GM21447 (cell line): ENCODE measurements around the gene IL3RA.

Source experiments
- ATAC-seq: cut with Tn5 transposase; IDR thresholded peaks from one replicate; pipeline ENCODE4 v1.9.1; 2021; ENCODE audit not compliant: unreplicated experiment

IL3RA gene

GRCh38 chrX:1380672-1381233, 44.2 kb downstream of the IL3RA start:
- ATAC-seq: no peak

- ATAC-seq: no peak
These were observed 48.2 kb downstream of the IL3RA start for GRCh38 chrX:1384658-1385252.

- ATAC-seq: no peak
These were observed 49.0 kb downstream of the IL3RA start for GRCh38 chrX:1385253-1386223.

- no peak for ATAC-seq
These were observed 49.9 kb downstream of the IL3RA start for GRCh38 chrX:1386338-1387127.

- no peak for ATAC-seq
These were observed 50.7 kb downstream of the IL3RA start for GRCh38 chrX:1387141-1387776.

- no peak for ATAC-seq
These were observed 52.1 kb downstream of the IL3RA start for GRCh38 chrX:1388651-1389050.

- ATAC-seq: no peak
These were observed 52.8 kb downstream of the IL3RA start for GRCh38 chrX:1389181-1389992.

GRCh38 chrX:1389993-1390285, 53.4 kb downstream of the IL3RA start:
- no peak for ATAC-seq

GRCh38 chrX:1390621-1391369, 54.2 kb downstream of the IL3RA start:
- ATAC-seq: no peak

- peak; percentile 40 for ATAC-seq
These were observed 54.8 kb downstream of the IL3RA start for GRCh38 chrX:1391370-1391706.

GRCh38 chrX:1391707-1392375, 55.3 kb downstream of the IL3RA start, which contains the start of gene SLC25A6:
TSS of gene SLC25A6 (minus strand) at chrX:1392113. CDS start at chrX:1392009, 104 bp downstream.
- ATAC-seq: peak; percentile 93

GRCh38 chrX:1392376-1393068, 55.9 kb downstream of the IL3RA start:
- ATAC-seq: peak; percentile 31

- no peak for ATAC-seq
These were observed 57.5 kb downstream of the IL3RA start for GRCh38 chrX:1393871-1394615.

GRCh38 chrX:1394731-1395501, 58.3 kb downstream of the IL3RA start:
- ATAC-seq: no peak

- no peak for ATAC-seq
These were observed 59.1 kb downstream of the IL3RA start for GRCh38 chrX:1395646-1396216.

GRCh38 chrX:1397001-1397400, 60.4 kb downstream of the IL3RA start:
- ATAC-seq: no peak
